ENCODE results near the gene PTPRG. TPM values are rescaled to one million over a fixed set of nuclear protein-coding genes. Genes with fewer than 3 reads are reported as not detected.

PTPRG gene
- total and polyA plus RNA-seq, 10 of the 15 experiments (the other 5 are each of a cell fraction or from before 2014, with no cell fraction given): 0.29 to 20.7 (median 1.4) TPM

GRCh38 chr3:61595826-61596225, 34.5 kb downstream of the PTPRG start:
- no peaks in the 10 kb centered on the region for H4K20me1 ChIP-seq (ENCODE audit: control insufficient read depth, insufficient read depth)
- no peak overlapping the region for H3K9ac ChIP-seq (ENCODE audit: control insufficient read depth, insufficient read depth, low read length)
- intact Hi-C loops (cut with micrococcal nuclease; ENCODE audit: unreplicated experiment): no loop called here
- DNase-seq (ENCODE audit: low read depth, low spot score) (no peak), ATAC-seq (no peak), FAIRE-seq (no peak)
- ChIA-PET SMC1A (ENCODE audit: uncharacterized antibody, unreplicated experiment) (interaction anchor here (0.6 to 1.6 kb wide), 10 partner anchors 9 to 210 kb away, joined by 3 to 6 read pairs (median 3); no protein-coding TSS in a partner anchor), CTCF (no interaction called here), POLR2A (interaction anchor here (1.4 kb wide), 2 partner anchors 8 to 18 kb away, joined by 3 to 5 read pairs; no protein-coding TSS in a partner anchor), RAD21 (ENCODE audit: unreplicated experiment) (interaction anchor here (0.7 to 1.0 kb wide), 2 partner anchors 9 to 31 kb away, joined by 3 read pairs; no protein-coding TSS in a partner anchor)
- H3K79me2 ChIP-seq (ENCODE audit: control insufficient read depth, insufficient read depth, low read length): no peaks in the 10 kb centered on the region
- H2AFZ ChIP-seq (ENCODE audit: control insufficient read depth, low read depth, low read length): no peak overlapping the region
- H3K4me2 ChIP-seq (ENCODE audit: control insufficient read depth, insufficient read depth): no peak overlapping the region
- no peak overlapping the region for H3K27ac ChIP-seq (ENCODE audit: control insufficient read depth, insufficient read depth)
- H3K36me3 ChIP-seq (ENCODE audit: control insufficient read depth in 2 of 2, insufficient read depth in 2 of 2, low read length in 1 of 2): no peaks in the 10 kb centered on the region
- in situ Hi-C loops (cut with MboI): no loop called here
- H3K9me3 ChIP-seq (replicated peaks; ENCODE audit: control insufficient read depth, insufficient read depth, low read length): no peaks in the 10 kb centered on the region
- WGBS (ENCODE audit: insufficient coverage, insufficient replicate concordance, low lambda C conversion rate, missing lambda C conversion rate): 2% methylated on average over 3 of the region's 3 CpGs
- H3K4me3 ChIP-seq: no peak overlapping the region
- BruUV-seq (replicated peaks): no TSS peak
- H3K4me1 ChIP-seq (ENCODE audit: control insufficient read depth, insufficient read depth, low read length): no peaks in the 10 kb centered on the region
- H3K27me3 ChIP-seq (replicated peaks in 1 of 2; ENCODE audit: control insufficient read depth in 2 of 2, insufficient read depth in 2 of 2, low read length in 1 of 2): no peaks in the 10 kb centered on the region; a peak in 1 of 4 replicates
- TF ChIP-seq ZNF24 (IDR thresholded peaks at IDR 0.05) (no peak), BCLAF1 (IDR thresholded peaks at IDR 0.05) (no peak), MTA3 (IDR thresholded peaks at IDR 0.05; ENCODE audit: borderline replicate concordance, low read length) (no peak), IKZF1 (conservative IDR thresholded peaks at IDR 0.05) (no peak), RELA (IDR thresholded peaks at IDR 0.05; ENCODE audit: borderline replicate concordance, partially characterized antibody) (no peak), DPF2 (IDR thresholded peaks at IDR 0.05) (no peak), CBX3 (IDR thresholded peaks at IDR 0.05; ENCODE audit: borderline replicate concordance, low read depth) (no peak), BRCA1 (IDR thresholded peaks at IDR 0.05; ENCODE audit: low read depth, low read length) (no peak), STAT3 (IDR thresholded peaks at IDR 0.05; ENCODE audit: low read depth, low read length) (no peak), CEBPZ (IDR thresholded peaks at IDR 0.05; ENCODE audit: low read depth, low read length) (no peak), ETV6 (conservative IDR thresholded peaks at IDR 0.05 in 1 of 2, IDR thresholded peaks at IDR 0.05 in 1 of 2; ENCODE audit: borderline replicate concordance in 1 of 2, low read depth in 1 of 2) (no peak), CREB1 (IDR thresholded peaks at IDR 0.05; ENCODE audit: low read depth) (no peak), RCOR1 (conservative IDR thresholded peaks at IDR 0.05; ENCODE audit: low read depth, low read length) (no peak), E4F1 (IDR thresholded peaks at IDR 0.05; ENCODE audit: borderline replicate concordance, partially characterized antibody) (no peak), CHD2 (IDR thresholded peaks at IDR 0.05; ENCODE audit: borderline replicate concordance, low read depth, low read length) (no peak), TARDBP (IDR thresholded peaks at IDR 0.05; ENCODE audit: borderline replicate concordance) (no peak), MEF2B (IDR thresholded peaks at IDR 0.05; ENCODE audit: partially characterized antibody, poor library complexity, severe bottlenecking) (no peak)
